PC-3 (cell line): ENCODE data around the gene DCP1B. TPM values are rescaled to one million over a fixed set of nuclear protein-coding genes. Genes with fewer than 3 reads are reported as not detected.
A peak's percentile ranks its signal among the peaks of the same experiment; 100 is the strongest.

Source experiments
- ATAC-seq: fragments of 200-7000 bp; cut with Tn5 transposase; 2 replicates; pipeline ENCODE4 v1.9.1; 2020; ENCODE audit warnings: mild to moderate bottlenecking, moderate library complexity
- BruUV-seq: library from RNA; stranded (reverse); fragments of 400-500 nt; replicated peaks from 2 replicates; lab custom pipeline; 2021; lab: Mats Ljungman, UMichigan
- CTCF ChIA-PET: fragments of 300-600 bp; sonication (Branson Sonifier 250); formaldehyde crosslinking; loops from one replicate; lab custom pipeline; 2022; ENCODE audit warnings: antibody characterized with exemption; lab: Charles Lee
- POLR2A ChIA-PET: fragments of 300-600 bp; sonication (Branson Sonifier 250); formaldehyde crosslinking; loops from one replicate; lab custom pipeline; 2022; ENCODE audit warnings: antibody characterized with exemption; ENCODE audit not compliant: unreplicated experiment; lab: Charles Lee
- DNase-seq: peaks from one replicate; pipeline ENCODE4 v3.0.0-alpha.2; 2015
- H2AFZ ChIP-seq: fragments of 300-600 bp; sonication (generic); 2 replicates; pipeline ENCODE4 v1.6.0; 2016; ENCODE audit warnings: antibody characterized with exemption, low read length
- H3F3A ChIP-seq: fragments of 300-600 bp; sonication (generic); one replicate; pipeline ENCODE4 v1.6.0; 2017; ENCODE audit warnings: antibody characterized with exemption, low read length, control low read depth, mild to moderate bottlenecking; ENCODE audit not compliant: unreplicated experiment
- H3K27ac ChIP-seq: fragments of 300-600 bp; sonication (generic); 2 replicates; pipeline ENCODE4 v1.5.1; 2016; ENCODE audit warnings: mild to moderate bottlenecking, low read length
- H3K27me3 ChIP-seq: fragments of 300-600 bp; sonication (generic); 2 replicates; pipeline ENCODE4 v1.6.1; 2016; ENCODE audit warnings: low read length, mixed read lengths
- H3K36me3 ChIP-seq: fragments of 300-600 bp; sonication (generic); 2 replicates; pipeline ENCODE4 v1.6.1; 2016; ENCODE audit warnings: low read depth, mixed run types, low read length, mixed read lengths
- H3K4me1 ChIP-seq: fragments of 300-600 bp; sonication (generic); 2 replicates; pipeline ENCODE4 v1.5.1; 2016; ENCODE audit warnings: low read length; ENCODE audit not compliant: insufficient read depth
- H3K4me2 ChIP-seq: fragments of 300-600 bp; sonication (generic); 2 replicates; pipeline ENCODE4 v1.6.0; 2016; ENCODE audit warnings: low read length
- H3K4me3 ChIP-seq: fragments of 300-600 bp; sonication (generic); 2 replicates; pipeline ENCODE4 v1.5.1; 2016; ENCODE audit warnings: mild to moderate bottlenecking, low read length, mixed read lengths
- H3K79me2 ChIP-seq: fragments of 300-600 bp; sonication (generic); 2 replicates; pipeline ENCODE4 v1.6.1; 2017; ENCODE audit warnings: low read length, mixed read lengths
- H3K9ac ChIP-seq: fragments of 300-600 bp; sonication (generic); 2 replicates; pipeline ENCODE4 v1.6.0; 2016; ENCODE audit warnings: mild to moderate bottlenecking, low read length
- H3K9me2 ChIP-seq: fragments of 300-600 bp; sonication (generic); replicated peaks from 2 replicates; pipeline ENCODE4 v1.6.1; 2016; ENCODE audit warnings: mixed run types, low read length, mixed read lengths
- H3K9me3 ChIP-seq: fragments of 300-600 bp; sonication (generic); 2 replicates; pipeline ENCODE4 v1.6.1; 2016; ENCODE audit warnings: low read length, mixed read lengths
- H4K20me1 ChIP-seq: fragments of 300-600 bp; sonication (generic); 2 replicates; pipeline ENCODE4 v1.6.1; 2016; ENCODE audit warnings: low read length, mixed read lengths
- EZH2 ChIP-seq: fragments of 300-600 bp; sonication (generic); IDR thresholded peaks from one replicate; pipeline ENCODE4 v1.6.1; 2017; ENCODE audit warnings: antibody characterized with exemption, mild to moderate bottlenecking, low read length; ENCODE audit not compliant: unreplicated experiment
- EZH2phosphoT487 ChIP-seq: fragments of 300-600 bp; sonication (generic); IDR thresholded peaks from 2 replicates; pipeline ENCODE4 v1.6.1; 2018; ENCODE audit warnings: mild to moderate bottlenecking, antibody characterized with exemption, low read length, borderline replicate concordance
- intact Hi-C: fragments of 100-400 bp; cut with micrococcal nuclease; formaldehyde crosslinking; loops from 2 replicates; pipeline ENCODE4 v1.9.0; 2023
- total RNA-seq: library from RNA; depleted of rRNA; stranded (reverse); fragments of >200 nt; gene quantifications from 2 replicates; pipeline ENCODE4 v1.2.3, GENCODE V29; 2014
- TF ChIP-seq, protein P1 (sequence below): fragments of 300-600 bp; sonication (generic); conservative IDR thresholded peaks from 2 replicates; pipeline ENCODE4 v1.5.1; 2017; ENCODE audit warnings: antibody characterized with exemption, low read depth, mild to moderate bottlenecking, low read length

DCP1B gene
- total RNA-seq, 1 experiment from 2014 or later: 4.9 TPM

GRCh38 chr12:1913377-1914113 lies 90.7 kb downstream of the DCP1B start:
- no peak for TF ChIP-seq EZH2
- TF ChIP-seq, protein P1, sequence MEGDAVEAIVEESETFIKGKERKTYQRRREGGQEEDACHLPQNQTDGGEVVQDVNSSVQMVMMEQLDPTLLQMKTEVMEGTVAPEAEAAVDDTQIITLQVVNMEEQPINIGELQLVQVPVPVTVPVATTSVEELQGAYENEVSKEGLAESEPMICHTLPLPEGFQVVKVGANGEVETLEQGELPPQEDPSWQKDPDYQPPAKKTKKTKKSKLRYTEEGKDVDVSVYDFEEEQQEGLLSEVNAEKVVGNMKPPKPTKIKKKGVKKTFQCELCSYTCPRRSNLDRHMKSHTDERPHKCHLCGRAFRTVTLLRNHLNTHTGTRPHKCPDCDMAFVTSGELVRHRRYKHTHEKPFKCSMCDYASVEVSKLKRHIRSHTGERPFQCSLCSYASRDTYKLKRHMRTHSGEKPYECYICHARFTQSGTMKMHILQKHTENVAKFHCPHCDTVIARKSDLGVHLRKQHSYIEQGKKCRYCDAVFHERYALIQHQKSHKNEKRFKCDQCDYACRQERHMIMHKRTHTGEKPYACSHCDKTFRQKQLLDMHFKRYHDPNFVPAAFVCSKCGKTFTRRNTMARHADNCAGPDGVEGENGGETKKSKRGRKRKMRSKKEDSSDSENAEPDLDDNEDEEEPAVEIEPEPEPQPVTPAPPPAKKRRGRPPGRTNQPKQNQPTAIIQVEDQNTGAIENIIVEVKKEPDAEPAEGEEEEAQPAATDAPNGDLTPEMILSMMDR: no peak
- TF ChIP-seq EZH2phosphoT487: no peak
- no peaks in the 10 kb centered on the region for H3K79me2 ChIP-seq
- H3K9me3 ChIP-seq: no peaks in the 10 kb centered on the region
- H3K4me2 ChIP-seq: no peak overlapping the region
- H3K36me3 ChIP-seq: no peaks in the 10 kb centered on the region
- no peaks in the 10 kb centered on the region for H3K9me2 ChIP-seq
- ChIA-PET CTCF (no interaction called here), POLR2A (no interaction called here)
- peaks cover 7% of the 10 kb centered on the region; the same call in 1 of the 2 replicates for H3K4me1 ChIP-seq
- H3K27me3 ChIP-seq: 0 out of 2 replicates have a peak, but pooled peaks cover 7% of the 10 kb centered on the region
- intact Hi-C loops: no loop called here
- H3K4me3 ChIP-seq: no peak overlapping the region
- no peak for ATAC-seq
- BruUV-seq: no TSS peak
- H3K27ac ChIP-seq: no peak overlapping the region
- H3K9ac ChIP-seq: no peak overlapping the region
- no peak for DNase-seq
- H3F3A ChIP-seq: no peaks in the 10 kb centered on the region
- no peak overlapping the region for H2AFZ ChIP-seq
- no peaks in the 10 kb centered on the region for H4K20me1 ChIP-seq

DNA sequence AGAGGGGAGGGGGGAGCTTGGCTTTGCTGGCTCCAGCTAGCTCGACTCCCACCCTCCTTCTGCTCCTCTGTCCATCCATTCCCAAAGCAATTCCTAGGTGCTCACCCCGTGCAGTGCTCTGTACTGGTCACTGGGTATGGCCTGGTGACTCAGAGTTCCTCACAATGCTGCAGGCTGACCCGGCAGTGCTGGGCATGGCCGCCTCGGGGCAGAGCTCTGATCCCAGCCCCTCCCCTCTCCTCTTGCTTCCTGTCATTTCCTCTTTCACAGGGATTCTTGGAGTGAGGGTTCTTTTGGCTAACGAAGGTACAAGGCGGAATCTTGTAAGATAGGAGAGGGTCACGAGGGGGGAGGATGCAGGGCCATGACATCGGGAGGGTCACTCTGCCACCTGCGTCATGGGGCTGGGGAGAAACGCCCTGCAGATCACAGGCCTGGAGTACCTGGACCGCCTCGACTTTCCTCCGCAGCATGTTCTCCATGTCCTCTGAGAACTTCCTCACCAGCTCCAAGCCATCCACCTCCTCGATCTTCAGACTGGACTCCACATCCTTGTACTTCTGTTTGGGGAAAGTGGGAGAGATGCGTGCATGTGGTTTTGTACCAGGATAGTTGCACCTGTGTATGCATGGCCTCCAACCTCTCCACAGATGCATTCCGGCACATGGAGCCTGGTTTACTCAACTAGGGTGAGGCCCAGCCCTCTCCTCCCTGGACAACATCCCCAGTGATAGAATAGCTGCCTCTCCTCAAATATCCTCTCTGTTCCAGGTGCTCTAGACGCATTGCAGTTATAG lies 91.5 kb downstream of the DCP1B start:
- H2AFZ ChIP-seq: no peak overlapping the region
- H3K9me3 ChIP-seq: no peaks in the 10 kb centered on the region
- intact Hi-C loops: no loop called here
- H4K20me1 ChIP-seq: no peaks in the 10 kb centered on the region
- ChIA-PET CTCF (interaction anchor here (0.6 kb wide), 1 partner anchor 18 kb away, joined by 3 read pairs; no protein-coding TSS in a partner anchor), POLR2A (no interaction called here)
- H3K27me3 ChIP-seq: 0 out of 2 replicates have a peak, but pooled peaks cover 7% of the 10 kb centered on the region
- no peak overlapping the region for H3K4me3 ChIP-seq
- no peaks in the 10 kb centered on the region for H3F3A ChIP-seq
- no peaks in the 10 kb centered on the region for H3K79me2 ChIP-seq
- ATAC-seq (peak; percentile 73), DNase-seq (peak; percentile 47)
- no peak overlapping the region for H3K9ac ChIP-seq
- no peaks in the 10 kb centered on the region for H3K9me2 ChIP-seq
- peaks cover 10% of the 10 kb centered on the region; the same call in 1 of the 2 replicates for H3K4me1 ChIP-seq
- no peak overlapping the region for H3K4me2 ChIP-seq
- no peak overlapping the region for H3K27ac ChIP-seq
- TF ChIP-seq EZH2phosphoT487 (no peak), EZH2 (no peak)
- TF ChIP-seq, protein P1: no peak
- H3K36me3 ChIP-seq: no peaks in the 10 kb centered on the region
- no TSS peak for BruUV-seq
